GM18508 (cell line): ENCODE data around the gene DISP3.

Experiments used
- ATAC-seq: cut with Tn5 transposase; IDR thresholded peaks from one replicate; pipeline ENCODE4 v1.9.1; 2021; ENCODE audit warnings: moderate number of reproducible peaks; ENCODE audit not compliant: insufficient read depth, unreplicated experiment

DISP3 gene

GRCh38 chr1:11458811-11459275 is 20.1 kb upstream of the DISP3 start:
- ATAC-seq = no peak

DNA sequence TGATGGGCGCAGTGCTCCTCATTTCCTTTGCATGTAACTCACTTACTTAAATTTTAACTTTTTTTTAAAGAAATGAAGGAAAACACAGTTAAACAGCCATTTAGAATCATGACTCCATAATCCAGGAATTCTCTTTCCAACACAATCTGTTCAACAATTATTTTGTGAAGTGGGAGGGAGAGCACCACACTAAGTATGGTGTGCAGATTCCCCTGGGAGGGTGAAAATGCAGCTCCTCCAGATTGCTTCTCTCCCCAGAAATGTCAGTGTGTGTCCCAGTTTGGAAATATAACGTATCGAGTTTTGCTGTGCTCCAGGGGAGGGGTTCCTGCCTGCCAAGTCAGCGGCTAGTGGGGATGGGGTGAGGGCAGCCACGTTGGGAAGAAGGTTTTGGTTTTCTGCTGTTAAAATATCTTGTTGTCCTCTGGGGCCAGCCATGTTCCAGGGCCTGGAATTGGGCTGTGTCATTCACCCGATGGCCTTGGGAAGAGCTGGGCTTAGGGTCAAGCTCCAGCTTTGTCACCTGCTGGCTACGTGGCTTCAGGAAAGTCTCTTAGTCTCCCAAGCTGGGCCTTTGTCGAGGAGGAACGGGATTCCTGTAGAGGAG is 17.3 kb upstream of the DISP3 start:
- ATAC-seq = no peak

GRCh38 chr1:11462224-11462923 is 16.6 kb upstream of the DISP3 start:
- ATAC-seq = no peak

- no peak for ATAC-seq
Observed at GRCh38 chr1:11463177-11463576, 15.8 kb upstream of the DISP3 start.

DNA sequence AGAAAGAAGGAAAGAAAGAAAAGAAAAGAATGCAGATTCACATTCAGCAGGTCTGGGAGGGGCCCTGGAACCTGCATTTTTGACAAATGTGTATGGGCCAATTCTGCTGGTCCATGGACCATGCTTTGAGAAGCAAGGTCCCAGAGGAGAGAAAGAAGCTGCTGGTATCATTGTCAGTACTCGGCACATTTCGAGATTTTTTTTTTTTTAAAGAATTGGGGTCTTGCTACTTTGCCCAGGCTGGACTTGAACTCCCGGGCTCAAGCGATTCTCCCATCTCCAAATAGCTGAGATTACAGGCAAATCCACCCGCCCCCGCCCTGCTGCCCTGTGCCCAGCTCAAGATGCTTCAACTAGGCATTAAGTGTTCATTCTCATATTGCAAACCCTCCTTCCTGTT is 13.6 kb upstream of the DISP3 start:
- ATAC-seq = no peak

- ATAC-seq = no peak
Observed at GRCh38 chr1:11466416-11466815, 12.5 kb upstream of the DISP3 start.

DNA sequence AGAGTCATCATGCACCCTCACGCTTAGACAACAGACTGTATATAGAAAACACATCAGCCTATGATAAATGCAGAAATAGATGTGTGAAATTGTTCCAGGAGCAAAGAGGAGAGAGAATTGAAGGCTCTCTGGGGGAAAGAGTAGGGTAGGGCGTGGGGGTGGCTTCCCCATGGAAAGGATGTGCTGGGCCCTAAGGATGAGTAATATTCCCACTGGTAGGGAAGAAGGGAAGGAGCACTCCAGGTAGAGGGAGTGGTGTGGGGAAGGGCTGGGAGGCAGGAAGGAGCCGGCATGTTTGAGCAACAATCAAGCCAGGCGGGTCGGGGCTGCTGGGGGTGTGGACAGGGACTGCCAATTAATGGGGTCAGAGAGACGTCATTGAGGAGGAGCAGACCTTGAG is 10.1 kb upstream of the DISP3 start:
- ATAC-seq = no peak

DNA sequence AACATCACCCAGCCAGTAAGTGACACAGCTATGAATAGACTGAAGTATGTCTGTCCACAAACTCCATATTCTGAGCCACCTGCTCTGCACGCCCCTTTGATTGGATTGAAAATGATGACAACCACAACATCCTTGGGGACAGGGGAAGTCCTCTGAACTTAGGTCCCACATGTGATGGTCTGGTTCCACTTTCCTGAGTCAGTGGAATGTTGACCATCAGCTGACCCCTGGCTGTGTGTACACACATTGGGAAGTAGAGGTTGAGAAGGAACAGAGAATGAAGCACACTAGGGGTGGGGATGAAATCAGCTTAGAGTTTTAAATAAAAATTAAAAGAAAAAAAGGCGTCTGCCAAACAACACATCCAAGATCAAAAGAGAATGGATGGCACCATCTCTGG is 8.0 kb upstream of the DISP3 start:
- ATAC-seq = no peak

GRCh38 chr1:11471473-11471872 is 7.5 kb upstream of the DISP3 start:
- no peak for ATAC-seq

GRCh38 chr1:11472284-11472683 is 6.7 kb upstream of the DISP3 start:
- no peak for ATAC-seq

DNA sequence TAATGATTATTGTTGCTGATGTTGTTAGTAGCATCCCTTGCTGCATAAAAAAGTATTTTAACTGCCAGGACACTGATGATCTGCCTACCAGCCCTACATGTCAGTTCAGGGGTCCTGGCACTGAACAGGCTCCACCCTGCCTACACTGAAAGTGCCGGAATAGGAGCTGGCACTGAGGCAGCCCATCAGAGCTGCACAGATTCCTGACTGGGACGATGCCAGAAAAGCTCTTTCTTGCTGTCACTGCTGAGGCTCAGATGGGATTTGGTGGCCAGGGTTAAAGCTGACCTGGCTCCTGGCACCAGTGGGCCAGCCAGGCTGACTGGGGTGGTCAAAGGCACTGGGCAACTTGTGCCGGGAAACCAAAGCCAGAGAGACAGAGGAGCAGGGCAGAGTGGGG is 6.2 kb upstream of the DISP3 start:
- no peak for ATAC-seq

GRCh38 chr1:11473491-11474034 is 5.4 kb upstream of the DISP3 start:
- ATAC-seq = no peak

GRCh38 chr1:11474826-11475225 is 4.1 kb upstream of the DISP3 start:
- no peak for ATAC-seq

DNA sequence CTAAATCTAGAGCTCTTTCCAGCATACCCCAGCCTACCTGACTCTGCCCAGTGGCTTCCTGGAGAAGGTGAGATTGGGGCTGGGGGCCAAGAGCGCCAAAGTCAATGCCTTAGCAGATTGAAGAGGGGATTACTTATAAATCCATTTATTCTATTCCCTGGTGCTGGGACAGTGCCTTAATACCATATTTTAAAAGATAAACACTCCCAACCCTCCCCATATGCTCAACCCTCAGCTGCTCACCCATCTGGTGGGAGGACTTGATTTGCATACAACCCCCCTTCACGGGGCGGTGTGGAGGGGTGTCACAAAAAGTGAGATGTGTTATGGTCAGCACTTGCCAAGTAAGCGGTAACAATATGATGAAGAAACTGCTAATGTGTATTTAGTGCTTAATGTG is 3.2 kb upstream of the DISP3 start:
- no peak for ATAC-seq

- ATAC-seq = no peak
Observed at GRCh38 chr1:11479375-11479979, 522 bp downstream of the DISP3 start.

DNA sequence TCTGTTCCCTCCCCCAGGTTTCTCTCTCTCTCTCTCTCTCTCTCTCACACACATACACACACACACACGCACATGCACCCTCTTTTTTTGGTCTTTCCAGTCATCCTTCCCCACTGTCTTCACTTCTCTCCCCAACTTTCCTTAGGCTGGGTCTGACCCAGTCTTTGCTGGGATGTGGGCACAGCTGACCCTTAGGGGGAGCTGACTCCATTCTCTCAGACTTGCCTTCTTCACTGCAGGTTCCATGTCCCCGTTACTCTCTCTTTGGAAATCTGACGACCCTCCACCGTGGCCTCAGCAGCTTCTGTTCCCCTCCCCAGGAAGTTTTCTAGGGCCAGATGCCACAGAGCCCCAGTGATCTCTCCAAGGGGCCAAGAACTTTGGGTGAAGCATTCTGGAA is 2.1 kb downstream of the DISP3 start:
- ATAC-seq = no peak

DNA sequence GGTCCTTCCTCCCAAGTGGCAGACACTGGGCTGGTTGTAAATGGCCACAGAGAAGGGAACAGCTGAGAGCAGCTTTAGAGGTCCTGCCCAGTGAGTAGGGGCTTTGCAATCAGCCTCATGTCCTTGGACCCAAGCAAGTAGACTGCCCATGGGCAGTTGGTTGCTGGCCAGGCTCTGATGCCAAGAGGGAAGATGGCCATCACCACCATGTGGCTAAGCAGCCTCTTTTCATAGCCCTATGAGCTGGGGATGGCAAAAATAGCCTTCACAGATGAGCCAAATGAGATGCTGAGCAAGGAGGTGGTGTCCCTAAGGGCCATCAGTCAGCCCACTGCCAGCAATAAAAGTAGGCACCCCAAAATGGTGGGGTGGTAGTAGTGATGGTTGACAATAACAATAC is 3.2 kb downstream of the DISP3 start:
- ATAC-seq = no peak

DNA sequence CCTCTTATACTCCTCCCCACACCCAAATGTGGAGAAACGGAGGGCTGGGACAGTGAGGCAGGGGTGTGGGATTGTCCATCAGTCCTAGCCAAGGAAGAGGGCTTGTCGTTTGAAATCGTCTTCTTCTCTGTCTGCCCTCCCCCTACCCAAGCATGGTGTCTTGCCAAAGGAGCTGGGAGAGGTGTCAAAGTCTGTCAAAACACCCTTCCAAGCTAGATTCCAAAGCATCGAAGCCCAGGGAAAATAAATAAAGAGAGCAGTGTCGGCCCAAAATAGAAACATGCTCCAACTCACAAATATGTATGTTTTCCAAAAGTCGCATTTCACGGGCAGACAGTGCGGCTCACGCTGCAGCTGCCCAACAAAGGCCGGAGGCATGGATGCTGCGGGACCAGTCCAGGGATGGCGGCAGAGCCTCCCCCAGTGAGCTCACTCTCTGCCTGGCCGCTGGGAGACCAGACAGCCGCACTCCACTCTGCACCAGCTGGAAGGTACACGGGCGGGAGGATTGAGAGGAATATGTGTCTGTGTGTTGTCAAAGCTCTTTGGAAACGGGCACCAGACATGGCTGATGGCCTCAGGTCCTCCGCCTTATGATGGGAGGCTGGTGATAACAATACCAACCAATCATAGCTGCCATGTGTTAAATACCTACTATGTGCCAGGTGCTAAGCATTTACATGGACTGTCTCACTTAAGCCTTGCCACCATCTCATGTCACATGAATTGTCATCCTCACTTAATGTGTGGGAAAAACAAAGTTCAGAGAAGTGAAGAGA is 3.9 kb downstream of the DISP3 start:
- no peak for ATAC-seq

DNA sequence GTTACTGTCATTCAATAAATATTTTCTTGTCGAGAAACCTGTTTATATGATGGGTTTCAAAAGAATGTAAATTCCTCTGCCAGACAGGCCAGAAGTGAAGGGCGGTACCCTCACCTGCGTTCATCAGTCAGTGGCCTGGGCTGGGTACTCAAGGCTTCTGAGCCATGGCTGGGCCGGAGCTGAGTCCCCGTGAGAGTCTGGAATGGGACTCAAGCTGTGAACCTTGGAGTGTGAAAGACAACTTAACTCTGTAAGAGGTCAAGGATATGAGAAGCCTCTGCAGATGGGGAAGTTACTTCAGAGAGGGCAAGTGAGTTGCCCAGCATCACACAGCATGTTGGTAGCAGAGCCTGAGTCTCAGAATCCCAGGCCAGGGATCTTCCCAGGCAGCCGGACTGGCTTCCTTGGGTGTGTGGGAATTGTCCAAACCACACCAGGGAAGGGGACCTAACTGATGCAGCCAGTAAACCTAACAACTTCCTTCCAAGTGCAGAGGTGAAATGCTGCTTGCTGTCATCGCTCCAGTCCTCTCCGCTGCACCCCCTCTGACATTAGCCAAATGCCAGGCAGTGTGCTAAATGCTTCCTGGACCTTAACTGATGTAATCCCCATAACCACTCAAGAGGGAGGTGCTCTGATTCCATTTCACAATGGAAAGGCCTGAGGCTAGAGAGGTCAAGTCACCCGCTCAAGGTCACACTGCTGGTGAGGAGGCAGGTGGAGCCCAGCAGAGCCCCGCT is 4.8 kb downstream of the DISP3 start:
- ATAC-seq = no peak

- ATAC-seq = no peak
Observed at GRCh38 chr1:11484321-11484655, 5.3 kb downstream of the DISP3 start.
